HepG2 (cell line): Measurements from ENCODE around the gene GCLC. TPM values are rescaled to one million over a fixed set of nuclear protein-coding genes. Genes with fewer than 3 reads are reported as not detected.

Experiments
- ATAC-seq: fragments of 200-7000 bp; cut with Tn5 transposase; 3 replicates; pipeline ENCODE4 v1.9.1; 2020; ENCODE audit warnings: mild to moderate bottlenecking, moderate library complexity
- BruUV-seq: library from RNA; stranded (reverse); fragments of 400-500 nt; replicated peaks from 2 replicates; lab custom pipeline; 2021; lab: Mats Ljungman, UMichigan
- CTCF ChIA-PET: fragments of 300-600 bp; formaldehyde crosslinking; extraction: SDS; loops from one replicate; lab custom pipeline; 2021; ENCODE audit warnings: low total read pairs, inconsistent platforms, low intra/inter-chr PET ratio; lab: Yijun Ruan, JAX
- POLR2A ChIA-PET: fragments of 350-600 bp; sonication (Branson Sonifier 250); formaldehyde crosslinking; loops from one replicate; lab custom pipeline; 2020; ENCODE audit warnings: antibody characterized with exemption, inconsistent platforms; lab: Yijun Ruan, JAX
- DNase-seq: peaks from one replicate; pipeline ENCODE4 v3.0.0-alpha.2; 2015; ENCODE audit warnings: low spot score
- FAIRE-seq: peaks from 3 replicates; lab custom pipeline; 2011; peaks lifted over from hg19 to GRCh38; lab: Jason Lieb, UNC
- H2AFZ ChIP-seq: one replicate; pipeline ENCODE4 v1.6.1; 2011; ENCODE audit warnings: low read length, inconsistent platforms
- H3K27ac ChIP-seq: fragments of 300-600 bp; 3 replicates; pipeline ENCODE4 v1.8.0; 2011; ENCODE audit warnings: mixed run types, mild to moderate bottlenecking, mixed read lengths, low read length, inconsistent platforms; ENCODE audit not compliant: insufficient read depth; ENCODE audit errors: extremely low read length
- H3K27me3 ChIP-seq, 2 experiments: fragments of 200-600 bp in 1 of 2; 2 replicates in 1 of 2; 3 replicates in 1 of 2; pipeline versions ENCODE4 v1.6.0 to v1.8.0; 2011; ENCODE audit warnings: low read length in 2 of 2, mild to moderate bottlenecking in 2 of 2, moderate library complexity in 2 of 2, inconsistent platforms in 1 of 2; ENCODE audit not compliant: insufficient read depth in 2 of 2, control insufficient read depth in 1 of 2
- H3K36me3 ChIP-seq, 2 experiments: fragments of 200-600 bp in 1 of 2; replicated peaks in 1 of 2; 2 replicates in 1 of 2; 3 replicates in 1 of 2; pipeline versions ENCODE4 v1.5.1 to v1.8.0; 2011; ENCODE audit warnings: low read length in 2 of 2, inconsistent platforms in 1 of 2; ENCODE audit not compliant: insufficient read depth in 2 of 2, control insufficient read depth in 1 of 2
- H3K4me1 ChIP-seq: 2 replicates; pipeline ENCODE4 v1.5.1; 2012; ENCODE audit warnings: low read length, inconsistent platforms; ENCODE audit not compliant: insufficient read depth
- H3K4me2 ChIP-seq: 2 replicates; pipeline ENCODE4 v1.6.0; 2011; ENCODE audit warnings: low read depth, low read length, inconsistent platforms
- H3K4me3 ChIP-seq, 3 experiments: fragments of 200-600 bp in 1 of 3; sonication (generic), shearing (Covaris generic) in 1 of 3; replicated peaks in 1 of 3; 2 replicates each; pipeline ENCODE4 v1.5.1; 2011 to 2016; ENCODE audit warnings: low read length in 3 of 3, inconsistent platforms in 2 of 3, low read depth in 2 of 3, mild to moderate bottlenecking in 2 of 3, control low read depth in 1 of 3, mixed read lengths in 1 of 3; ENCODE audit not compliant: insufficient read depth in 1 of 3
- H3K79me2 ChIP-seq: one replicate; pipeline ENCODE4 v1.6.1; 2011; ENCODE audit warnings: low read length, inconsistent platforms; ENCODE audit not compliant: insufficient read depth
- H3K9ac ChIP-seq: 2 replicates; pipeline ENCODE4 v1.6.0; 2011; ENCODE audit warnings: mild to moderate bottlenecking, low read depth, low read length, inconsistent platforms; ENCODE audit not compliant: insufficient read depth
- H3K9me3 ChIP-seq: 2 replicates; pipeline ENCODE4 v1.5.1; 2012; ENCODE audit warnings: mild to moderate bottlenecking, low read length
- H4K20me1 ChIP-seq: 2 replicates; pipeline ENCODE4 v1.6.0; 2011; ENCODE audit warnings: inconsistent platforms, mild to moderate bottlenecking, low read length, moderate library complexity; ENCODE audit not compliant: insufficient read depth
- CBX2 ChIP-seq, 2 experiments: fragments of 200-600 bp in 1 of 2; sonication (generic); formaldehyde crosslinking in 1 of 2; IDR thresholded peaks; 2 replicates each; pipeline versions ENCODE4 v1.7.0 to v1.8.1; 2018 to 2022; ENCODE audit warnings: low read depth in 2 of 2, low read length in 1 of 2, mild to moderate bottlenecking in 1 of 2, missing genetic modification reagents in 1 of 2
- IRF2 ChIP-seq: IDR thresholded peaks from 2 replicates; pipeline ENCODE4 v1.6.1; 2018; ENCODE audit warnings: missing genetic modification reagents, missing compliant biosample characterization
- KAT8 ChIP-seq: IDR thresholded peaks from 2 replicates; pipeline ENCODE4 v1.6.1; 2016; ENCODE audit warnings: missing genetic modification reagents, missing compliant biosample characterization
- POGK ChIP-seq: sonication (generic); formaldehyde crosslinking; conservative IDR thresholded peaks from 2 replicates; pipeline ENCODE4 v1.8.0; 2022; ENCODE audit warnings: mild to moderate bottlenecking, moderate library complexity, missing genetic modification reagents
- TFDP2 ChIP-seq: sonication (generic); formaldehyde crosslinking; IDR thresholded peaks from 2 replicates; pipeline ENCODE4 v1.4.0; 2020; ENCODE audit warnings: missing genetic modification reagents
- XBP1 ChIP-seq: sonication (generic); formaldehyde crosslinking; IDR thresholded peaks from 2 replicates; pipeline ENCODE4 v1.5.0; 2020; ENCODE audit warnings: missing genetic modification reagents
- ZFP36 ChIP-seq: fragments of 150-350 bp; IDR thresholded peaks from 2 replicates; pipeline ENCODE4 v1.6.1; 2018; ENCODE audit warnings: borderline replicate concordance, low read length, low read depth; ENCODE audit not compliant: partially characterized antibody
- ZNF354B ChIP-seq: sonication (generic); formaldehyde crosslinking; IDR thresholded peaks from 2 replicates; pipeline ENCODE4 v1.8.0; 2022; ENCODE audit warnings: mild to moderate bottlenecking, missing genetic modification reagents
- ZNF501 ChIP-seq: sonication (generic); formaldehyde crosslinking; IDR thresholded peaks from 2 replicates; pipeline ENCODE4 v1.5.1; 2020; ENCODE audit warnings: mild to moderate bottlenecking, moderate library complexity, missing genetic modification reagents
- ZNF598 ChIP-seq: sonication (generic); formaldehyde crosslinking; IDR thresholded peaks from 2 replicates; pipeline ENCODE4 v1.5.1; 2020; ENCODE audit warnings: mild to moderate bottlenecking, missing genetic modification reagents, borderline replicate concordance
- WGBS: methylation state at CpG from one replicate; pipeline ENCODE4 v1.1.6; 2017; ENCODE audit warnings: low lambda C conversion rate; 5-methylcytosine and 5-hydroxymethylcytosine counted together
- in situ Hi-C: cut with HindIII; loops from 2 replicates; pipeline ENCODE4 v1.10.0; 2017; ENCODE audit warnings: low pct_unique_long_range_greater_than_20kb; ENCODE audit not compliant: extremely low pct_ligation_motif_present
- intact Hi-C: fragments of 100-400 bp; cut with micrococcal nuclease; formaldehyde crosslinking; loops from one replicate; pipeline ENCODE4 v1.10.0; 2022; ENCODE audit not compliant: unreplicated experiment
- polyA plus RNA-seq, 8 experiments: library from polyadenylated mRNA; depleted of rRNA in 3 of 8; stranded (reverse) in 7 of 8; unstranded in 1 of 8; fragments of >200 nt; fragmentation: Illumina TruSeq in 4 of 8; extraction: Trizol in 4 of 8; gene quantifications; 2 replicates each; pipeline versions ENCODE4 v1.2.1 to v1.2.3, GENCODE V29; 2011 to 2016; ENCODE audit warnings: low read depth in 4 of 8, missing spikeins in 1 of 8, mixed read lengths in 1 of 8; ENCODE audit not compliant: insufficient read depth in 1 of 8
- total RNA-seq, 5 experiments: library from RNA; depleted of rRNA; stranded (reverse); fragments of >200 nt; fragmentation: Illumina TruSeq; extraction: Trizol; gene quantifications; 2 replicates each; pipeline ENCODE4 v1.2.3, GENCODE V29; 2016; ENCODE audit warnings: low read depth in 1 of 5

The GCLC gene
- total and polyA plus RNA-seq, 2 of the 13 experiments (the other 11 are each of a cell fraction or from before 2014, with no cell fraction given), result 35.3 to 84.6 TPM

- H3K4me3 ChIP-seq, result peak overlapping the region; percentile 21 to 65 (median 36); a peak in 5 of 6 replicates
- H2AFZ ChIP-seq, result peak overlapping the region; percentile 59
- peak overlapping the region; percentile 92 for H3K4me2 ChIP-seq
- no peaks in the 10 kb centered on the region for H3K27me3 ChIP-seq
- no TSS peak for BruUV-seq
- peak; percentile 59 for DNase-seq
- intact Hi-C loops (loop anchor here (1.0 to 2.0 kb wide), 5 partner anchors 52 to 235 kb away; partner anchors contain the start of gene GCLC), in situ Hi-C loops (loop anchor here (10.0 kb wide), 1 partner anchor 462 kb away; no protein-coding TSS in a partner anchor)
- peak; percentile 89 for ATAC-seq
- no peaks in the 10 kb centered on the region for H4K20me1 ChIP-seq
- ChIA-PET CTCF (interaction anchor here (1.5 to 4.1 kb wide), 6 partner anchors 52 to 321 kb away, joined by 3 to 68 read pairs (median 14); partner anchors contain the start of gene GCLC), POLR2A (interaction anchor here (0.8 to 2.5 kb wide), 5 partner anchors 51 to 233 kb away, joined by 3 to 9 read pairs (median 5); partner anchors contain the start of gene GCLC)
- WGBS, result 9% methylated on average over 11 of the region's 11 CpGs
- peak; percentile 75 for FAIRE-seq
- H3K9me3 ChIP-seq, result no peaks in the 10 kb centered on the region
- no peak overlapping the region for H3K27ac ChIP-seq
- no peak overlapping the region for H3K9ac ChIP-seq
- H3K36me3 ChIP-seq, result peaks cover 1 to 7% of the 10 kb centered on the region in 2 experiments; a peak in 1 of 5 replicates
- H3K4me1 ChIP-seq, result peaks cover 17% of the 10 kb centered on the region
- no peaks in the 10 kb centered on the region for H3K79me2 ChIP-seq
- TF ChIP-seq ZNF354B (CRISPR knock-in tag) (peak; percentile 66; the same call in 1 of the 2 replicates), ZNF598 (CRISPR knock-in tag) (0 out of 2 replicates have a peak, but pooled peaks have one; percentile 29), XBP1 (no peak), ZNF501 (CRISPR knock-in tag) (peak; percentile 62; the same call in 1 of the 2 replicates), CBX2 (IDR thresholded peaks at IDR 0.05; ENCODE audit: low read depth, low read length) (peak; percentile 88), CBX2 (CRISPR knock-in tag; IDR thresholded peaks at IDR 0.05; ENCODE audit: low read depth) (no peak), IRF2 (CRISPR knock-in tag) (peak; percentile 10; the same call in 1 of the 2 replicates), TFDP2 (CRISPR knock-in tag) (no peak), ZFP36 (no peak), KAT8 (peak; percentile 30; the same call in 1 of the 2 replicates), POGK (CRISPR knock-in tag) (0 out of 2 replicates have a peak, but pooled peaks have one; percentile 29)
Observed at GRCh38 chr6:53492860-53493634, 51.9 kb downstream of the GCLC start.
